SK-N-SH (cell line): ENCODE data around the gene STARD13.

ENCODE experiments used
- EZH2phosphoT487 ChIP-seq: fragments of 200-600 bp; sonication (generic); IDR thresholded peaks from 2 replicates; pipeline ENCODE4 v1.6.1; 2017; ENCODE audit warnings: low read depth, mixed run types, mild to moderate bottlenecking, antibody characterized with exemption, moderate library complexity, borderline replicate concordance
- NRF1 ChIP-seq: IDR thresholded peaks from 2 replicates; pipeline ENCODE4 v1.6.1; 2012; ENCODE audit warnings: low read depth, mild to moderate bottlenecking, low read length
- RAD21 ChIP-seq: IDR thresholded peaks from 2 replicates; pipeline ENCODE4 v1.6.1; 2012; ENCODE audit warnings: mild to moderate bottlenecking, low read length
- YY1 ChIP-seq: IDR thresholded peaks from 2 replicates; pipeline ENCODE4 v1.4.0; 2012; ENCODE audit warnings: low read depth, mild to moderate bottlenecking
- TF ChIP-seq, protein P1 (sequence below): IDR thresholded peaks from 2 replicates; pipeline ENCODE4 v1.4.0; 2012; ENCODE audit warnings: low read depth
- TF ChIP-seq, protein P2 (sequence below): fragments of 200-600 bp; sonication (generic); IDR thresholded peaks from 2 replicates; pipeline ENCODE4 v1.6.1; 2017; ENCODE audit warnings: antibody characterized with exemption, mild to moderate bottlenecking, moderate library complexity

DNA sequence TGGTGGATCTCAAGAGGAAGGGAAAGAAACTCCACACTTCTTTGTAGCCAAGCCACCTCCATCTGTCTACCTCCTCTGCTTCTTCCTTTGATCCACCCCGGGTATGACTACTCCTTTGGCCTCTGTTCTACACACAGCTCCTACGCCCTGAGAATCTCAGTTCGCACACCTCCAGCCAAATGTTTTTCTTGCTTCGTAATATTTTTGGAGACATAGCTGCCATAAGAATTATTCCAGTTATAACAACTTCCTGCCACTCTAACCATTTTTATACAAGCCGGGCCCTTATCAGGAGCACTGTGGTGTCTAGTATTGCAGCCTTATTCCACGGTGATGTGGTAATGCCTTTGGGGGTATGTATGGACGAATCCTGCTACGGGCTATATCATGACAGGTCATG is 126.7 kb downstream of the STARD13 start:
- TF ChIP-seq, protein P1, sequence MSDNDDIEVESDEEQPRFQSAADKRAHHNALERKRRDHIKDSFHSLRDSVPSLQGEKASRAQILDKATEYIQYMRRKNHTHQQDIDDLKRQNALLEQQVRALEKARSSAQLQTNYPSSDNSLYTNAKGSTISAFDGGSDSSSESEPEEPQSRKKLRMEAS, result no peak
- TF ChIP-seq NRF1 (no peak), YY1 (no peak), EZH2phosphoT487 (no peak), RAD21 (no peak)
- TF ChIP-seq, protein P2, sequence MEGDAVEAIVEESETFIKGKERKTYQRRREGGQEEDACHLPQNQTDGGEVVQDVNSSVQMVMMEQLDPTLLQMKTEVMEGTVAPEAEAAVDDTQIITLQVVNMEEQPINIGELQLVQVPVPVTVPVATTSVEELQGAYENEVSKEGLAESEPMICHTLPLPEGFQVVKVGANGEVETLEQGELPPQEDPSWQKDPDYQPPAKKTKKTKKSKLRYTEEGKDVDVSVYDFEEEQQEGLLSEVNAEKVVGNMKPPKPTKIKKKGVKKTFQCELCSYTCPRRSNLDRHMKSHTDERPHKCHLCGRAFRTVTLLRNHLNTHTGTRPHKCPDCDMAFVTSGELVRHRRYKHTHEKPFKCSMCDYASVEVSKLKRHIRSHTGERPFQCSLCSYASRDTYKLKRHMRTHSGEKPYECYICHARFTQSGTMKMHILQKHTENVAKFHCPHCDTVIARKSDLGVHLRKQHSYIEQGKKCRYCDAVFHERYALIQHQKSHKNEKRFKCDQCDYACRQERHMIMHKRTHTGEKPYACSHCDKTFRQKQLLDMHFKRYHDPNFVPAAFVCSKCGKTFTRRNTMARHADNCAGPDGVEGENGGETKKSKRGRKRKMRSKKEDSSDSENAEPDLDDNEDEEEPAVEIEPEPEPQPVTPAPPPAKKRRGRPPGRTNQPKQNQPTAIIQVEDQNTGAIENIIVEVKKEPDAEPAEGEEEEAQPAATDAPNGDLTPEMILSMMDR, result no peak
